GM18502 (cell line): ENCODE measurements around the gene OTX1.
"Not testable (repeated sequence)": the region's sequence is repeated elsewhere in the genome, so short reads cannot be mapped to it uniquely, and the experiment has no call there.

Source experiments
- ATAC-seq: cut with Tn5 transposase; IDR thresholded peaks from one replicate; pipeline ENCODE4 v1.9.1; 2021; ENCODE audit warnings: mild to moderate bottlenecking; ENCODE audit not compliant: unreplicated experiment, poor library complexity

The OTX1 gene

DNA sequence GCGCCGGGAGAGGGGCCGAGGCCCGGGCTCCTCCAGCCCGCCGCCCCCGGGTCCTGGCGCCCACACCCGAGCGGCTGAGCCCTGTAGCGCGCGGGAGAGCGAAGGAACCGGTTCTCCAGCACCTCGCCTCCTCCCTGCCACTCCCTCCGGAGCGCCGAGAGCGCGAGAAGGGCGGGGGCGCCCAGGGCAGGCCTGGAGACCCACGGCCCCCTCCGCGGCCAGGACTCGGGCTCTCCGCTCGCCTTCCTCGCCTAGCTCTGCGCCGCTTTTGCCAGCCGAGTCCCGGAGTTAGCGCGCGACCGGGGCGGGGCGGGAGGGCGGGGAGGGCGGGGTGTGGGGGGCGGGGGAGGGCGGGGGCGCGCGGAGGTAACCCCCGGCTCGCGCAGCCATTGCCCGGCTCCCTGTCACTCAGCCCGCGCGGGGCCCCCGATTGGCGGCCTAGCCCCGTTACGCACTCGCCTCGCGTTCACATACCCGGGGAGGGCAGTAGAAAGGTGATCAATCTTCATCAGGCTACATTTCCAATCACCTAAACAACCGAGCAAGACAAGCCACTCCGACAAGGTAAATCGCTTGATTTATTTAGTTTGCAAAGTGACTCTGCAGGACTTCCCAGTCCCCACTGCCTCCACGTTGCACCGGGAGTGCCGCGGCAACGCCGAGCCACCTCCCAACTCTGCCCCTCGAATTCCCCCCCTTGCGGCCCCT is at the start of gene OTX1:
OTX1 (plus strand) TSS at position 497 of the 708 bp plus-strand sequence. CDS start 2,161 bp downstream, outside the sequence.
- peak; percentile 86 for ATAC-seq

DNA sequence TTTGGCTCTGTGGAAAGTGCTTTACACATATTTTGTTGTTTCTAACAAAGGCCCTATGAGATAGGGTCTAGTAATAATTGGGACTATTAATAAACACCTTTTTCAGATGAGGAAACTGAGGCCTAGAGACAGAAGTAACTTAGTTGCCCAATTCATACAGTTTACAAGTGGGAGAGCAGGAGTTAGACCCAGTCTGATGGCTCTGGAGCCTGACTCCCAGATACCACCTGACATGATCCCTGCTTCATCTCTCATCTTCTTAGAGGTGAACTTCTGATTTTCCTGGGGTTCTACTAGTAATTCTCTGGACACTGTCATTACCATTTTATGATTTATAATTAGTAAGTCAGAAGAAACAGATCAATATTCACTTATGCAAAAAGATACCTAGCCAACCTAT is 49.1 kb upstream of the OTX1 start:
- no peak for ATAC-seq

DNA sequence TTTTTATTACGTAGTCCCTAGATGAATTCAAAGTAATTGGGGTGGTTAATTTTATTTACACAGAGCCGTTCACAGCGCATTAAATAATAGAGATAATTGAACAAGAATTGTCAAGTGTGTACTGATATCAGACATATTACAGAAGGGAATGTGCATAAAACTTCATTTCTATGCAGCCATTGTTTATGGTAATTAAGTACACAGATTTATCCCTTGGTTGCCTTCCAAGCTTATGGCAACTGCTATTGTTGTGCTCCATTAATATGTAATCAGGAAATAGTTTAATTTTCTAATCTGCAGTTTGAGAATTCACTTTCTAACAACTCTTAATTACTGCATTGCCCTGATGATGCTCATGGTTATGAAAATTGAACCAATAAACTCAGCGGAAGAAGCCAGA is 47.3 kb upstream of the OTX1 start:
- ATAC-seq: no peak

DNA sequence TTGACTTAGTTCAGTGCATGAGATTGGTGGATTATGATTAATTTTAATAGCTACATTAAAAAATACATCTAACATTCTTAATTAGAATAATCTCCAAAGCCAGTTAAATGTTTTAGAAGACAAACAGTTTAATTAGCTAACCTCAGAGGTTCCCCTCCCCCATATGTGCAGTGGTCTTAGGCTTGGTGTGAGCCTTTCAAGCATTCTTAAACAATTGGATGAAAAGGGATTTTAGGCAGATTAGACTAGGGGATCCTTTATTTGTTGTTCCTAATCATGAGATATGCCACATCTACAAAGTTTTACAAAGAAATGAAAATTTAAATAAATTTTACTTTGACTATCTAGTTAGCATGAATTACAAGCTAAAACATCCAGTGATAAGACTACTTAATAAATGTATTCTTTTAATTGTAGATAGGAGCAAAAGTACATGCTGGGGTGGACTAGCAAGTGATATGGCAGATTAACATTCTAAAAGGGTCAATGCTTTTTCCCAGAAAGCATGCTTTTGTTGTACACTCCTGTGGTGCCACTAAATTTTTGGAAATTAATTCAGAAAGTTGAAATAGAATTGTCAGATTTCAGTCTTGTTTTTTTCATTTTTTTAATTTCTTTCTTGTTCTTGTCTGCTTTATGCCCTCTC is 42.7 kb upstream of the OTX1 start:
- no peak for ATAC-seq

DNA sequence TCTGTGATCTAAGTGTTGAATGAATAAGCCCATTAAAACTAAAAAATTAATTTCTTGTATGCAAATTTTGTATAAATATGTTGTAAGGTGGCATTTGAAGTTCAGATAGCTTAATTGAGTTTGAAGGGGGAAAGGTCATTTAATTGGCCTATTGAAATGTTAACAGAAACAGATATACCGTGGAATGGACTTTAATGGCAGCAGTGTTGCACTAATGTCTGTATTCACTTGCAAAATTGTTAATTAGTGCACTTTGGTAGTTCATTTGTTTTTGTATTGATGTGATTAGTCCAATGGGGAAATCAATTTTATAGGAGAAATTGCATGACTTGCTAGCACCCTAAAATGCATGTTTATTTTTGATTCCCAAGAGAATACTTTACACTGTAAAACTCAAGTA is 41.8 kb upstream of the OTX1 start:
- ATAC-seq: no peak

DNA sequence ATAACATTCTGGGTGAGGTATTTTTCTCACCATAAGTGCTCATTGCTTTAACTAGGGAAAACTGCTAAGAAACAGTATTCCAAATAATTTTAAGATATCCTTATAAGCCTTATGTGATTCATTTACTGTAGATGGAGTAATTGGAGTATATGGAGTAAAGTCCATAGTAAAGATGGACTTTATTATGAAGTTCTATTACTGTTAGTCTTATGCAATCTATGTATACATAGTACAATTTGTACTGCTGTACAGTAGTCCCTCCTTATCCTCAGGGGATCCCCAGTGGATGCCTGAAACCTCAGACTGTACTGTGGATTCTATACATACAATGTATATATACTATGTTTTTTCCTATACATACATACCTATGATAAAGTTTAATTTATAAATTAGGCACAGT is 41.1 kb upstream of the OTX1 start:
- ATAC-seq: no peak

DNA sequence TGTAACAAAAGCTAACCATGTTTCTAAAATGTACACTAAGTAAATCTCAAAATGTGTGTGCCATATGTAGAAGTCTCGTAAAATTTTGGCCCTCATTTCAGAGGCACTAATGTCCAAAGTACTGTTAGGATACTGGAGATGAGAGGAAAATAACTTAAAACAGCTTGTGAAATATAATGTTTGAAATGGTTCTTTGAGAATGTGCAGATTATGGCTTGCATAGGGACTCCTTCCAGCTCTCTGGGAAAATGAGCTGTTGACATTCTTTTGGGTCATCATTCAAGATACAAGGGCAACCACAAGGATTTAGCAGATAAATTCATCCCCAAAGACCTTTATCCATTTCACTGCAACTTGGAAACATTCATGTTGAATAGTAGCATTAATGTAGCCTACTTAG is 38.1 kb upstream of the OTX1 start:
- ATAC-seq: no peak

DNA sequence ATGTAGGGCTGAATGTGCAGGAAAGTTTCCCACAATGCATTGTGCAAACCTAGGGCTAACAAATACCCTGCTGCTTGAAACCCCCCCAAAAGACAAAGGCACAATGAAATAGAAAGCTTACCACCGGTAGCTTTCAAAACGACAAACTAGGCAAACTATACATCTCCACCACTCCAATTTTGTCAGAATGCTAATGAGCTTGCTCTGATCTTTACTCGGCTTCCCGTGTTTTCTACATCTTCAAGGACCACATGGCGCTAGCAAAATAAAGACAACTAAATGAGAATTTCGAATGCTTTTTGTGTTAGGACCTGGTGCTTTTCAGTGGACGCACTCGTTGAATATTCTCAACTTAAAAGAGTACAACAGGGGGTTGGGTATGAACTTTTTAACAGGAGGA is 37.2 kb upstream of the OTX1 start:
- ATAC-seq: no peak

DNA sequence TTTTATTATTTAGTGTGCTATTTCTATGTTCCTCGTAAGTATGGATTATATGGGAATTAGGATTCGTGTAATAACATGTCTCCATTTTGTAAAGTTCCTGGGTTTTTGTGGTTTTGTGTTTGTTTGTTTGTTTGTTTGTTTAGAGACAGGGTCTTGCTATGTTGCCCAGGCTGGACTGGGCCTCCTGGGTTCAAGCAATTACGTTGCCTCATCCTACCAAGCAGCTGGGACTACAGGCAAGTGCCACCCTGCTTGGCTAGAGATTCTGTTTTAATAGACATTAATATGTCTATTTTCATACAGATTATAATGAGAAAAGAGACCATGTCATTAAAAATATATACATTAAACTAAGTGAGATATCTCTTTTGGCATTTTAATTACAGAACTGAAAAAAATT is 35.2 kb upstream of the OTX1 start:
- no peak for ATAC-seq

DNA sequence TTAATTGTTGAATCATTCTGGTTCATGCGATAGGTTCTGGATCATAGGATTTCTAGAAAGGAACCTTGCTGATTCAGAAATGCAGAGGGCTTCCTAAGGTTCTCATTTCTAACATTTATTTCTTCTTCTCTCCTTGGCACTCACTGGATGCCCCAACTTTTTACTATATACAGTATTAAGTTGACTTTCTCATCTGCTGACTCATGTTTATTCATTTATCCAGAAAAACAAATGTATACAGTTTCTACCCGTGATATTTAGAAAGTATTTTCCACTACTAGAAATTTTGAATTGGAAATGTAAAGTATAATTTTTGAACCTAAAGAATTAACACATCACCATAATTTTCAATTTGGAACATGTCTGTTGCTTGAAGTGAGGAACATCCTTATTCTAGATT is 32.2 kb upstream of the OTX1 start:
- ATAC-seq: no peak

DNA sequence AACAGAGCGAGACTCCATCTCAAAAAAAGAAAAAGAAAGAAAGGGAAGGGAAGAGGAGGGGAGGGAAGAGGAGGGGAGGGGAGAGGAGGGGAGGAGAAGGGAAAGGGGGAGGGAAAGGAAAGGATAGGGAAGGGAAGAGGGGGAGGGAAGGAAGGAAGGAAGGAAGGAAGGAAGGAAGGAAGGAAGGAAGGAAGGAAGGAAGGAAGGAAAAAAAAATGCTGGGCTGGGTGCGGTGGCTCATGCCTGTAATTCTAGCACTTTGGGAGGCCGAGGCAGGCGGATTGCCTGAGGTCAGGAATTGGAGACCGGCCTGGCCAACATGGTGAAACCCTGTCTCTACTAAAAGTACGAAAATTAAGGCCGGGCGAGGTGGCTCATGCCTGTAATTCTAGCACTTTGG is 30.9 kb upstream of the OTX1 start:
- not testable (repeated sequence) for ATAC-seq

DNA sequence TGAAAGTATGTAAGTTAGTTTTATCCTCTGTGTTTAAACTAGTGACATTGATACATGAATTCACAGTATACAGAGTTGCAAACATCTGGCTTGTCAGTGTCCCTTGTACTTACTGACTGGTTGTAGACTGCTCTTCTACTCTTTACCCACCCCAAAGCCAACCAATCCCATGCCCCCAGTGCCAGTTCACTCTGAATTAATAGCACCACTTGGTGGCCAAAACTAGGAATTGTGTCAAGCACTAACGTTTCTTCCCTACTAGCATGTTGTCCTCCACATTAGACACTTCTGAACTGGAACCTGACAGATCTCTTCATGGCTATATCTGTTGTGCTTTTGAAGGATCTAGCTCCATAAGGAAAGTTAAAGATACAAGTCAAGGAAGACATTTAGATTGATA is 27.2 kb upstream of the OTX1 start:
- peak; percentile 54 for ATAC-seq

DNA sequence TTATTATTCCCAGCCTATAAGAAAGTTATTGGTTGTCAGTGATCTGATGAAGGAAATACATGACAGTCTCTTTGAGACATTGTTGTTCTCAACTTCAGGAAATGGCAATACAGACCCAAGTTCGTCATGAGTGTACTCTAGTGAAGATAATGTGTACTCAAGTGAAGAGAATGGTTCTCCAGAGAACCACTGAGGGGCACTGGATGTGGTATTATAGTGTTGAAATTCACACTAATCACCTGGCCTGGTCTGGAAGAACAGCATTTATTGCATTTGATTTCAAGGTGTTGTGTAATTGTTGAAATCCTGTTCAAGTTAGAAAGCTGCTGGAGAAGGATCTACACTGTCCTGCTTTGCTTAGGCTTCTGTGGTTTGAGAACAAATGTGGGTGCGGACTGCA is 23.4 kb upstream of the OTX1 start:
- ATAC-seq: no peak

DNA sequence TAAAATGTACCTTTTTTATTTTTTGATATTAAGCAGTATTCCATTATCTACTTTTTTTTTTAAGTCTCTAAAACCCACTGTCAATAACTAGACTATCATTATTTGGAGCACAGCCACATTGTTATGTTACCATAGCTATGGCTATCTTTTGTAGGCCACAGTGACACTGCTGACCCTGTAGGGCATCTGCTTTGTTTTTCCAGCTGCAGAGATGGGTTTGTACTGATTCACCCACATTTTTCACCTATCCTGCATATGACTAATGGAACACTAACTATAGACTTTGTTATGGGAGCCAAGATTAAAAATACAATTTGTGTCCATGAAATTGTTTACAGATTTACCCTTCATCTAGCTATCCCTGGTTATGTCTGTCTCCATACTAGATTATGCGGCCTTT is 21.6 kb upstream of the OTX1 start:
- ATAC-seq: no peak

DNA sequence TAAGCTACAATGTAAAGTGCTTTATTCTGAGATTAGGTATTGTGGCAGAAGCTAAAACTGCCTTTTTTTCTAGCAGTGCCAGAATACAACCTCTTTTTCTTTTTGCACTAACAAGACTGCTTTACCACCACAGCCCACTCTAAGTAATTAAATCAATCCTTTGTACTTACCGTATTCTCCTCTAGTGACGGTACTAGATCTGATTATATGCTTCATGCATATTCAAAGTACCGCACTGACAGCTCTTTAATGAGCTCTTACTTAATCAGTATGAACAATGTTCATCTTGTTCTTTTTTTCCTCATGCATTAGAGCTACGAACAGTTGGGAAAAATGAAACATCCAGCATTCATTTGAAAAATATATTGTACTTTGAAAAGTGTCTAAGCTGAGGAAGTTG is 16.1 kb upstream of the OTX1 start:
- ATAC-seq: no peak

DNA sequence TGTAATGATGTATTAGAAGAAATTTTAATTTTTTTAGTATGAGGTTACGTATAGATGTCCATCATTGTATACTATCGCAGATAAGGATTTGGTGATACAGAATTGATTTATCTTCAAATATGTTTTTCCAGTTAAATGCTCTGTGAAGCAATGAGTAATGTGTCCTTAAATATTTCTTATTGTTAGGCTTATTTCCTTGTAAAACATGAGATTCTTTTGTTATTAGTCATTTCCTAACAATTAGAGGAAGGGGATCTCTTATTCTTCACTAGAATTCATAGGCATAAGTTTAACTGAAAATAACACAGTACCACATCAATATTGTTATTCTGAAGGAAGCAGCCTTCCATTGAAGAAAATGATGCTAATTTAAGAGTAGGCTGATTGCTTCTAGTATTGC is 15.5 kb upstream of the OTX1 start:
- ATAC-seq: no peak

DNA sequence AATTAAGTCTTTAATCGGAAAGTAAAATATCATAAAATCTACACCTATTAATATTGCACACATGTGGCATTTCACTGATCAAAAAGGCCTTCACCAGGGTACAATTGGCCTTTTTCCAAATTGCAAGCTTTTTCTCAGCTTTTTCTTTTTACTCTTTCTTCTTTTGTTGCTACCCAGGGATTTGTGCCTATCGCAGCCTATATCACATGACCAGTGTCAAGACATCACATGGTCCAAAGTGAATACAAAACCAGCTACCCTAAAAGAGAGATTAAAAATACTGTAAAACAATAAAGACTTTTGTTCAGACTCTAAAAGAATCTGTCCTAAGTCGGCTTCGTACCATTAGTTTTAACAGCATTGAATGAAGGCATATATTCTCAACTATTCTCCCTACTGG is 15.0 kb upstream of the OTX1 start:
- no peak for ATAC-seq

DNA sequence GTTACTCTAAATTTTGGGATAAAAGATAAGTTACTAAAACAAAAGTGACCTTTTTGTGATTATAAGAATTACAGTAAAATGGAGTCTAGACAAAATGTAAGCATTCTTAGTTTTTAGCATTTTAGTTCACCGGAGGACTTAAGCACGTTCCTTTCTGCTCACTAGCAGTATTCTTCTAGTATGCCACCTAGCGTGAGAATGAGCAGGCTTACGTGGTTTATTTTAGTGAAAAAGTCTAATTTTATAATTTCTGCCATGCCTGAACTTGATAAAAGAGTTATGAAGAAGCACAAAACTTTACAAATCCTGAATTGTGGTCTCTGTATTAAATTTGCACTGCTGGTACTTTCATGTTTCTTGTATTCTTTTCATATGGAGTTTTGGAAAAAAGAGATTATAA is 12.6 kb upstream of the OTX1 start:
- ATAC-seq: no peak

DNA sequence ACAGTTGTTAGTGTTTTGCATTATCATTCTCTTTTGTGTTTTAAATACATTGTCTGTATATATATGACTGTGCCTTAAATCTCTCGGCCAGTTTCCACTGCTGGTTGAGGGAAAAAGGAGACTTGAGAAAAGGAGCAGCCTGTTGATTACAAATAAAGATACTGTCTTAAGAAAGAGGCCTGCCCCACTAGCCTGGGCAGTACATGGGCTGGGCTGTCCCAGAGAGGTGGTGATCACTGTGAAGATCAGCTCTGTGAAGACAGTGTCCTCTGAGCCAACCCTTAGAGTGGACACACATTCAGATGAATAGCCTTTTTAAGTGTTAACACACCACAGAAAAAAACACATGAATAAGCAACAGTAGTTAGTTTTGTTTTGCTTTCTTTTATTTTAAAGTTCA is 10.0 kb upstream of the OTX1 start:
- ATAC-seq: no peak

DNA sequence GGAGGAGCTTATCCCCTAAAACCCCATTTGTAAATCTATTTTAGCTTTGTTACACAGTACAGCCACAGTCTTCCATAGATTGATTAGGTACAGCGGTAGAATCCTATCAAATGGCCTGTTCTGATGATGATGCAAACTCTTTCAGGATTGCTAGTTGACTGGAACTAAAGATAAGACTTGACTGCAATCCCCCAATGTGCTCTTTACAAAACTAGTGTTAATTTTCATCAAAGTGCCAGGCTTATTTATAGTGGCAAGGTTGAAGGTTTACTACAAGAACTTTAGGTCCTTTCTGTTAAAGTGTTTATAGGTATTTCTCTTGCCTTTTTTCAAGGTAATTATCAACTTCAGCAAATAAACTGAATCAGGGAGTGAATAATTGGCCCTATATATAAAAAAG is 9.0 kb upstream of the OTX1 start:
- no peak for ATAC-seq

DNA sequence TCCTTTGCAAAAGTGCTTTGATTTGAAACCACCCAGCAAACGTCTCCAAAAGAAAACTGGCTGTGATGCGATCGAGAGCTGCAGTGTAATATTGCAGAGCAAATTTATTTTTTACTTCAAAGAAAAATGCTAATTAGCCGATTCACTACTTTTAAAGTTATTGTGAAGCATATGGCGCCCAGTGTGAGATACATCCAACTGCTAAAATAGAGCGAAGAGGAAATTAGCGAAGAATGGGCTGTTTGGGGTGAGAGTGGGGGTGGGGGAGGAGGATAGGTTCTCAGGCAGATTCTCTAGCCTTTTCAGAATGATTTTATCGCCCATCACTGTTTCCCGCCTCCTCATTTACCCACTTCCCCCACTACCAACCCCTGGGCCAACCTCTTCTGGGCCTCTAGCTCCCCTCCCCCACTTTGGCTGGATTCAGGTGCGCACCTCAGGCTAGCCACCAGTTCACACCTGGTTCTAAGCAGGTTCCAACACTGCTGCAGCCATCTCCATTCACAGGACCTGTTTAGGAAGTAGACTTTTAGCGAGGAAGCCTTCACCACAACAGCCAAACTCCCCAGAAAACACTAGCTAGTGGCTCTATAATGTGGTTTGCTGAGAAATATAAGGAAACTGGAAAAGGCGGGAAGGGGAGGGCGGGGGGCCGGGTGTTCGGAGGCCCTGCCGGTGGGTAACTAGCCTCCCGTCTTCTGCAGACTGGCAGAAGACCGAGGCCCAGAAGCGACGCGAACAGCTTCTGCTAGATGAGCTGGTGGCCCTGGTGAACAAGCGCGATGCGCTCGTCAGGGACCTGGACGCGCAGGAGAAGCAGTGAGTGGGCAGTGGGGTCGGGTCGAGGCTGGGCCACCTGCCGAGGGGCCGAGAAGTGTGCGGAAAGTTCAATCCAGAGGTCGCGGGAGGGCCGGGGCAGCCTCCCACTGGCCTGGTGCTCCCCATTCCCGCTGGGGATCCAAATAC is 6.0 kb upstream of the OTX1 start:
- no peak for ATAC-seq
